C1 segment of cervical spinal cord (tissue), 14 donors: Measurements from ENCODE around the gene ADAMTS3.

Source experiments
- DNase-seq, 14 donors: peaks; one replicate each; lab custom pipeline; 2025; lab: John Stamatoyannopoulos, UW

The ADAMTS3 gene

DNA sequence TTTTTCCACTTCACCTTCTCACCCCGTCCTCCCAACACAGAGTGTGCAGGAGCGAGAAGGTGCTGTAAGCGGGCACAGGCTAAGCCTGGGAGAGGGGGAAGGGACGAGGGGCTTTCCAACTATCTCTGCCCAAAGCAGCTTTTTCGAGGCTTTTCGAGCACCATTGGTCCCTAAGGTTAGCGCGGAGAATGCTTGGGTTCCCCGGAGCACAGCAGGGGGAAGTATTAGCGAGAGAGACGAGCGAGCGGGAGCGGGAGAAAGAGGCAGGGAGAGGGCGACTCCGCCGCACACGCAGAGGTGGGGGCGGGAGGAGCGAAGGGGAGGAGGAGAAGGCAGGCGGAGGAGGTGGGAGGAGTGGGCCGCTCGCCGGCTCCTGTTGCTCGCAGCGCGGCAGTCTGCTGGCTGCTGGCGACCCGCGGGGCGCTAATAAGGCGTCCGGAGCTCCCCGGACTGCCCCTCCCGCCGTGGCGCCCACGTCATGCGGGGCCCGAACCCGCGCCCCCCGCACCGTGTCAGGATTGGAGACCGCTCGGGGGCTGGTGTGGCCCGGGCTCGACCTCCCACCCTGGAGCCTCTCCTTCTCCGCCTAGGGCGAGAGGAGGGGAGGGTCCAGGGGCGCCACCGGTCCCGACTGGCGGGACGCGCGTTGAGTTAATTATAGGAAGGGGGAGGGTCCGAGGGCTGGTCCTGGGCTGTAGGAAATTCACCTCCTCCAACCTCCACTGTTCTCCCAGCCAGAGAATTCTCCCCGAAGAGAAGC lies at the start of gene ADAMTS3:
Gene ADAMTS3, minus strand, starts transcription at position 263 of the 760 bp plus-strand sequence. CDS start 459 bp downstream, outside the sequence.
- DNase-seq = peak in 6 of 14 donors; percentile 5 to 45 (median 26)

DNA sequence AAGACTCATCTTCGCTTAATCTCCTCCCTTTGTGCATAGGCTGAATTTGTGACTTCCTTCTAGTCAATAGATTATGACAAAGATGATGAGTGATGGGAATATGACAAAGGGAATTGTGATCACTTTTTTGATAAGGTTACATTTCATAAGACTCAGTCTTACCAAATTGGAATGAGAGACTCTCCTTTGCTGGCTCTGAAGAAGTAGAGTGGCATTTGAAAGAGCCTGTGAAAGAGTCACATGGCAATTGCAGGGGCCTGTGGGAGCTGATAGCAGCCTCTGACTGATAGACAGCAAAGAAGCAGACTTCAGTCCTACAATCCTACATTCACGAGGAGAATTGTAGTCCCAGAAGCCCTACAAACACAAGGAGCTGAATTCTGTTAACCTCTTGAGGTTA lies 44.9 kb upstream of the ADAMTS3 start:
- no peak for DNase-seq

DNA sequence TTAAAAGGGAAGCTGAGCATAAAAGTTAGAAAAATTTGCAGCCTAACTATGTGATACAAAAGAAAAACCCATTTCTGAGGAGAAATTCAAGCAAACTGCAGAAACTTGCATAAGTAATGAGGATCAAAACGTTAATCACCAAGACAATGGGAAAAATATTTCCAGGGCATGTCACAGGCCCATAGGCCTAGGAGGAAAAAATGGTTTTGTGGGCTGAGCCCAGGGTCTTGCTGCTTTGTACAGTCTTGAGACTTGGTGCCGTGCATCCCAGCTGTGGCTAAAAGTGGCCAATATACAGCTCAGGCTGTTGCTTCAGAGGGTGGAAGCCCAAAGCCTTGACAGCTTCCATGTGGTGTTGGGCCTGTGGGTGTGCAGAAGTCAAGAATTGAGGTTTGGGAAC lies 37.7 kb upstream of the ADAMTS3 start:
- no peak for DNase-seq

DNA sequence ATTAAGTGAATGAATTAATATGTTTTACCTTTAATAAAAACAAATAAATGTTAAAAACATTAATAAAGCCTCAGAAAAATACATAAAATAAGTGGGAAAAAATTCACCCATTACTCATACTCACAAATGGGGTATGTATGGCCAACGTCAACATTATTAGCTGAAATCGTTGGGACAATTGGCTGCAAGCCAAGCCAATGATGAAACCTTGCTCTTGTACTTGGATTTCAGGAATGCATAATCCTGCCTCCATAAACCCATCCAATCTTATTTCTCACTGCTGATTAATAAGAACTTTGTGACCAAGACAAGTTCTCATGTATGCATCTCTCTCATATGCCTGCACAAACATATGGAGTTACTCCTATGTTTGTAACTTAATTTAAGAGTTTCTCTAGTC lies 35.3 kb upstream of the ADAMTS3 start:
- no peak for DNase-seq

DNA sequence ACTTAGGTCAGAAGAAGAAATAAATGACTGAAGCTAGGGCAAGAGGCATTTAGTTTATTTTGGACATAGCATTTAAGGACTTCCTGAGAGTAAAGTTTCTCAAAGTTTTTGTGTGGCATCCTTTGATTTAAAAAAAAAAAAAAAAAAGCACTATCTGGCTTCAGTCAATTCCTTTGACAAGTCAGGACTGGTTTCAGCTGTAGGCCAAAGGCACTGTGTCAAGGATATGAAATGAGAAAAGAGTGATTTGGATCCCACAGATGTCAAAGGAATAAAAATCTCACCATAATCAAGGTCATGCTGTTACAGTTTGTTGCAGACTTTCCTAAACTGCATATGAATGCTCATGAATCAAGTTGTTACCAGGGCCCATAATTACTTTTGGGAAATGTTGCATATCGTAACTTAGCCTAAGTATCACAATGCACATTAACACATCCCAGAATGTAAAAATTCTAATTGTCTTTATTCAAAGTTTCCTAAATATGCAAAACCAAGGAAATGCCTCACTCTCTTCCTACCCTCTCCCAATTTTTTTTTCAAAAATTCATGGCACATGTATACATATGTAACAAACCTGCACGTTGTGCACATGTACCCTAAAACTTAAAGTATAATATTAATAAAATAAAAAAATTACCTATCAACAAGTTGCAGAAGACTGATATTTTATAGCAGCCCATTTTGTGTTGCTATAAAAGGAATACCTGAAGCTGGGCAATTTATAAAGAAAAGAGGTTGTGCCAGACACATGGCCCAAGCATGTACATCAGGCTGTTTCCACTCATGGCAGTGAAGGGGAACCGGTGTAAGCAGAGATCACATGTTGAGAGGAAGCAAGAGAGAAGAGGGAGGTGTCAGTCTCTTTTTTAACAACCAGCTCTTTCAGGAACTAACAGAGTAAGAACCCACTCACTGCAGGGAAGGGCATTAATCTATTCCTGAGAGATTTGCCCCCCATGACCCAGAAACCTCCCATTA lies 33.7 kb upstream of the ADAMTS3 start:
- no peak for DNase-seq

DNA sequence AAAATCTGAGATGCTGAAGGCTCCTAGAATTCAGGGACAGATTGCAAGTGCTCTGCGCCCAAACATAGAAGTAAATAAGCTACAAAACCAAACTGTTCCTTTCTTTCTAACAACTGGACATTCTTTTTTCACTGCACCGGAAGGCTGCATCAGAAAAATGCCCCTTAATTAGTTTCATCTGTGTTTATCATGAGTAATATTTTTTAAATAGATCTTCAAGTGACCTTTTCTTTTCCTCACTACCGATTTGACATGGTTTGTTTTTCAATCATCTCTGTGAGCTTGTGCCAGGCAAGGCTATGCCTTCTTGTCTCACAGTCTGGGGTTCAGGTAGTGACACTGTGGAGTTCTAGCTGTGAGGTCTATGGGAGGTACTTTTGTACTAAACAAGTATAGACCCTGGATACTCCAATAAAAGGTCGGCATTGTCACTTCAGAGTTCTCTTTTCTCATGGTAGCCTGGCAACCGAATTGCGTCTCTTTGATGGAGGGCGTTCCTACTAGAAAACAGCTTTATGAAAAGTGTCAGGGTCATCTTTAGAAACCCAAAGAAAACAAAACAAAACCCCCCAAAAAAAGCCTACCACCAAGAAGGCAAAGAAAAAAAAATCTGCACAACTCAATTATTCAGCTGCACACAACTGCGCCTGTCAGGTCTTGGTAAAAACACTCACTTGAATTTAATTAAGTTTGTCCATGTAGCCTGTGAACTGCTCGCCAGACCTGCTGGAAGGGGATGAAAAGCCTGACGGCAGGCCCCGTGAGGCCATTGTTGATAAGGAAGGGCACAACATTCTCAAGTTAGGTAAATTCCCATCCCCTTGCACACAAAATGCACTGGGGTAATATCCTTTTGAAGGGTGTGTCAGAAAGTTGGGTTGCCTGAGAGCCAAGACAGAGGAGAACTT lies 22.8 kb upstream of the ADAMTS3 start:
- DNase-seq = no peak

DNA sequence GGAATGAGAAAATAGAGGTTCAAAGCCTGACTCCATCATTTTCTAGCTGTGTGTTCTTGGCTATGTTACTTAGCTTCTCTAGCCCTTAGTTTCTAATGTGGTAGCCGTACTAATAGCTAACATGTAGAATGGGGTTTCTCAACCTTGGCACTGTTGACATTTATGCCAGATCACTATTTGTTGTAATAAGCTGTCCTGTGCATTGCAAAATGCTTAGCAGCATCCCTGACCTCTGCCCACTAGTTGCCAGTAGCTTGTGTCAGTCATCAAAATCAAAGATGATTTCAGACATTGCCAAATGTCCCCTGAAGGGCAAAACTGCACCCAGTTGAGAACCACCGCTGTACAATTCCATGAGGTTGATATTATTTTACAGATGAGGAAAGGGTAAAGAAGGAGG lies 18.3 kb upstream of the ADAMTS3 start:
- no peak for DNase-seq

DNA sequence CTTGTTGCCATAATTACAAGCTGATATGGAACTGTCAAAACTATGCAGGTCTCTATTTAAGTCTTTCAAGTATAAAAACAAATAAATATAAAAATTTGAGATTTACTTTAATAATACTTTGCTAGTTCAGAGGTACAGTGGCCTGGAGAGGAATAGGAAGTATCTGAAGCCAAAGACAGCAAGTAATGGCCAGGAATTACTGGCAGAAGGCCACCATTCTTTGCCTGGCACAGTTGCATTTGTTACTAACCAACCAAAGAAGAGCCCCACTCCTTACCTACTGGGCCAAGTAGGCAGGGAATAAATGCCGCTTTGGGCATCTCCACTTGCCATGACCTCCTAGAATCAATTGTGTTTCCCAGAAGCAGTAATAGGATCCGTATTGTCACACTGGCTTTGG lies 13.8 kb upstream of the ADAMTS3 start:
- DNase-seq = no peak

DNA sequence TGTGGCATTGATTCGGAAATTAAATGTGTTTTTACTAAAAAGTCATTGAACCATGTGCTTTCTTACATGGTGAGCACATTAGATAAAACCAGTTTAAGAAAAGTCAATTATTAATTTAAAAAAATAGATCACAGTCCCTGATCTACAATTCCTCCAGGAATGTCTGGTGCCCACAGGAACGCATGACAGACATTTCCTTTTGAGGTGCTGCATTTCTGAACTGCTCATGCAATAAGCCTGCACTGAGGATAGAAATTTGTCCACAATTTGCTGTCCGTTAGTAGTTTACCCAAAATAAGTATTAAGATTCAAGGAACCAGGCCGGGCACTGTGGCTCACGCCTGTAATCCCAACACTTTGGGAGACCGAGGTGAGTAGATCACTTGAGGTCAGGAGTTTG lies 8.2 kb upstream of the ADAMTS3 start:
- DNase-seq = no peak

DNA sequence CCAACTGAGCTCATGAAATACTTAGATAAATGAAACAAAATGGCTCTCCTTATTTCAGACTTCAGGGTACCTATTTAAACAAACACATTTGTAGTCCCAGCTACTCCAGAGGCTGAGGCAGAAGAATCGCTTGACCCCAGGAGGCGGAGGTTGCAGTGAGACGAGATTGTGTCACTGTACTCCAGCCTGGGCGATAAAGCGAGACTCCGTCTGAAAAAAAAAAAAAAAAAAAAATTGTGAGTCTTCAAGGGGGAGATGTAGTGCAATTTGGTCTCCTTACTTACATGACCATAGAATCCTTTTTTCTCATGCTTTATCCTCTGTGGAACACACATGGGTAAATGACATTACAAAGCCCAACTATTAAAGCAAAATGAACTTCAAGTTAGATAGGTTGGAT lies 2.3 kb upstream of the ADAMTS3 start:
- DNase-seq = no peak

DNA sequence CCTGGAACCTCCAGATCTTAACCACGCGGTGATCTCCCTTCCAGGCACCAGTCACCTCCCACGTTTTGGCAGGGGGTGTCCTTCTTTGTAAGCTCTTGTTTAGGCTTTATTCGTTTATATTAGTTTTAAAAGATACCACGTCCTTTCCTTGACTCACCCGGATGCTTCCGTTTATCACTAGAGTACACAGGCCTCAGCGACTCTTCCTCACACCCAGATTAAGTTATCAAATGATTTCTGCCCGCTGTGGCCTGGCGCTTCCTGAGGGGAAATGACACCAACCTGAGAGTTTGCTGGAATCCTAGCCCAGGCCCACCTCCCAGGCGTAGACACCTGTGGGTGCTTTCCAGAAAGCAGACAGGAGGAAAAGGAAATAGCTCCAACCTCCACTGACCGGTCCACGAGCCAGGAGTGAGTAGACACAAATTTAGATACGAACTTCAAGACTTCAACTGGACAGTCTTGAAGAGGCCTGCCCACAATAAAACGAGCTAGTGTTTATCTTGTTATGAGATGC lies 756 bp upstream of the ADAMTS3 start:
- no peak for DNase-seq

DNA sequence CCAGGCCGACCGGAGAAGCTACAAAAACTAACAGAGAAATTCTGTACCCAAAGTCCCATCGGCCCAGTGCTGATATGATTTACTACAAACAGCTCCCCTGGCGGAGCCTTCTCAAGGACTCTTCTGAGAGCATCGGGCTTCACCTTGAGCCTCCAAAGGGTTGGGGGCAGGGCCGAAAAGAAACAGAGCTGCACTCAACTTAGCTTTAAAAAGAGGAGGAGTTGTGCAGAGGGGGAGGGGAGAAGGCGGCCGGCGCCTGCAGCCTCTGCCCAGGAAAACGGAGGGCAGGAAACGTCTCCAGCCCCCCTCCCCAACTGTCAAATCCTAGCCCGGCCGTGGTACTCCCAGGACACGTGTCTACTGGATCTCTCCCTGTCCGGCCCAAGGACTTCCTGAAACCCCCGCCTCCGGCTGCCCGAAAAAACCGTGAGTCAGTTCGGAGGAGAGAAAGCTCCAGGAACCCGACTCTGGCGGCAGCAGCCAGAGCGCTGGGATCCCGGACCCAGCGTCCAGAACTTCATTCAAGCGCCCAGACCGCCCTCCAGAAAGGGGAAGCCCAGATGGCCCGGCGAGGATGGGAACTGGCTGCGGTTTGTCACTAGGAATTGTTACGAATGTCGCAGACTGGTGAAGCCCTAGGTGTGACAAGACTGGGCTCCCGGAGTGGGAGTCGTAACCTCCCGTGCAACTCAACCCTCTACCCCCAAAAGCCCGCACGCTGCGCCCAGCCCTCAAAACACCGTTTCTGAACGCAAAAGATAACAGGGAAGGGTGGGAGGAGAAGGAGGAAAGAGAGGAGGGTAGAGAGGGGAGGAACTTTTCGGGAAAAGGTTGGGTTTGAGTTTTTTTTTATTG lies 973 bp downstream of the ADAMTS3 start:
- peak in 11 of 14 donors; percentile 2 to 82 (median 19) for DNase-seq

DNA sequence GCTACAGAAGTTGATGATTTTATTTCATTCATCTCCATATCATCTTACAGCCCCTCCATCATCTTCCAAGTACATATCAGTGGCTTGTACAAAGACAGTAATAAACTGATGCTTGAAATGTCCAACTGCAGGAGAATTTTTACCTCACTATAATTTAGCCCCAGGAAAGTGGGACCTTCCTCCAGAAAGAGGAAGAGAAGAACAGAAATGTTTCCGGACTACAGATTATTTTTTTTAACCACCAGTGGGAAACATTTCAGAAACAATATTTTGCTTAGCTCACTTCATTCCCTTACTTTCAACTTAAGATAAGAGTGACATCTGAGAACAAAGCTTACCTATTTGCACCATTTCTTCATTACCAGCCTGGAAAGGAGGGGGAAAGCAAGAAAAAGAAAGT lies 2.0 kb downstream of the ADAMTS3 start:
- DNase-seq = no peak

DNA sequence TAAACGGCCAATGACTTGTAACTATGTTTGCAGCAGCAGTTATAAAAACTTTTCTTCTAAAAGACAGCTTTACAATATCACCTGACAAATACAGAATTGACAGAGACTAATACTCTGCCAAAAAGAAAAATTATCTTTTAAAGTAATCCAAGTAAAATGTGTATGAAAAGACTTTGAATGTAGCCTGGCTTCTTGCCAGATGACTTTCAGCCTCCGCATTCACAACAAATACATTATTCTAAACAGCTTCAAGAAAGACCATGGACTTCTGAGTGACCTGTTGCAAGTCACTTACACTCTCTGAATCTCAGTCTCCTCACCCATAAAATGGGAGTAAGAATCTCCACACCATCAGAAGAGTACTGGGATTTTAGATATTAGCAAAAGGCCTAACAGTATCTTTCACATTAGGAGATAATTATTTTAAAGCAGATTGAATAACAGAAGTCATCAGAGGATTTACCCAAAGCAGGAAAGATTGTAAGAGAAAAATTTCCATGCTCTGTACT lies 2.5 kb downstream of the ADAMTS3 start:
- no peak for DNase-seq

DNA sequence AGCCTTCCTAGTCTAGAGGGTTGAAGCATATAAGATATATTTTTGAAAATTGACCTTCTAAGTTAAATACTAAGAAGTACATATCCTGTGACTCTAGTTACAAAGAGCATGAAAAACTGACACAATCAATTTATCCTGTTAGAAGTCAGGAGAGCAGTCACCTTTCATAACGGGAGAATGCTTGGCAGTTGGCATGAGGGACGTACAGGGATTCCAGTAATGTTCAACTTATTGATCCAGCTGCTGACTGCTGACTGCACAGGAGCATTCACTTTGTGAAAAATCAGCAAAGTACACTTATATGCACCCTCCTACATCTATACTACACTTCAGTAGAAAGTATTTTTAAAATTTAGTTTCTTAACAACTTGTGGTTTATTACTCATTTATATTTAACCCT lies 4.2 kb downstream of the ADAMTS3 start:
- no peak for DNase-seq

DNA sequence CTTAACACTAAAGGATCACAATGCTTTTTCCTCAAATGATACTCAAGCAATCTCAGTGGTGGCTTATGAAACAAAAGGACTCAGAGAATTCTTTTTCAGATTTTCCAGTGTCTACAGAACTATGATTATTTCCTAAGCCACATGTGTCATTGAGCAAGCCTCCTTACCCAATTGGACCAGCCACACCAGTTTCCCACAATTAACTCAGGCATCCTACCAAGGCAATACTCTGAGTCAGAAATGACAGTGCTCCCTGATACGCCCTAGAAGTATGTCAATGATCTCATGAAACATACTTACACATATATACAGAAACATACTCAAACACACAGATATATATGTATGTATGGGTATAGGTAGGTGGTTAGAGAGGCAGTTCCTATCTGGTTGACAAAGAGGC lies 4.8 kb downstream of the ADAMTS3 start:
- no peak for DNase-seq

DNA sequence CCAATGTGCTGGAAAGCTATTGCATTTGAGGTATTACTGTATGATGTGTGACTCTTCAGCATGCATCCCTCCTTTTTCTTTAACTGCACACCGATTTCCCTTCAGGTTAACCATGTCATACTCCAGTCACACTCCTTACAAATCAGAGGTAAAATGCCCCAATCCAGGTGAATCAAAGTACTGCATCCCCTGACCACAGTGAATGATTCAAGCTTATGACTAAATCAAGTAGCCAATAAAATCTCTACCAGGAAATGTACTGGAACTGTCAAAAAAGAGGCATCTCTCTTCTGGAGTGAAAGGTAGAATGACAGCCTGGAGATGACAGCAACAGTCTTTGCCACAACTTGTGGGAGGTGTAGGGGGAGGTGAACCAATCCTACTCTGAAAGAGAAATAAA lies 10.4 kb downstream of the ADAMTS3 start:
- no peak for DNase-seq

DNA sequence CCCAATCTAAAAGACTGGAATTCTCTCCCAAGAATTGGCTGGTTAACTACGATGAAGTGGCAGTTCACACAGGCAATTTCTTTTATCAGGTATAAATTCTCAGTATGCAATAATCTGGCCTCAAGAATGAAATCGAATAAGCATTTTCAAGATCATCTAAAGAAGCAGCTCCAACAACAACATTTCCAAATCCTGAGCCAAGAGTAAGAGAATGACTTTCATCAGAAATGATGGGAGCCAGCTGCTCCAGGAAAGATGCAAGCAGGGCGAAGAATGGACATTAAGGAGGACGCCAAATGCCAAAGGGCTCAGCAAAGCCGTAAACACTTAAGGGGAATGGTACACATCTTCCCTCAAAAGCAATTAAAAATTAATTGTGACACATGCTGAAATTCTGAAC lies 12.0 kb downstream of the ADAMTS3 start:
- DNase-seq = no peak

DNA sequence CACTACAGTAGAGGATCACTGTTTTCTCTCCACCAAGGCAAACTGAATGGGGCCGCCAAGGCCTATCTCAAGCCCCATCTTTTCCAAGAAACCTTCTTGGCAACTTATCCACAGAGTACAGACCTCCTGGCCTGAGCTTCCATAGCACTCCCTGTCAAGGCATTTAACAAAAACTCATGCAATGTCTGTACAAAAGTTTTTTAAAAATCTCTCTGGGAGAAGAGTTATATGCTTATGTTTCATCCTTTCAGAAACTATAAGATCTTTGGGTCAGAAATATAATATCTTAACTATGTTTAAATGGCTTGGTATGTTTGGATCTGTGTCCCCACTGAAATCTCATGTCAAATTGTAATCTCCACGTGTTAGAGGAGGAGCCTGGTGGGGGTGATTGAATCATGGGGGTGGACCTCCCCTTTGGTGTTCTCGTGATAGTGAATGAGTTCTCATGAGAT lies 13.6 kb downstream of the ADAMTS3 start:
- DNase-seq = no peak
